Measurements from ENCODE around the gene TOM1L2. TPM values are rescaled to one million over a fixed set of nuclear protein-coding genes. Genes with fewer than 3 reads are reported as not detected.

TOM1L2 gene
- total RNA-seq, 1 experiment from 2014 or later, result 24.1 TPM

GRCh38 chr17:17929655-17930380, 42.4 kb downstream of the TOM1L2 start:
- no peak for DNase-seq (ENCODE audit: low read depth, low spot score)
- no peak overlapping the region for H3K27ac ChIP-seq (ENCODE audit: low read depth, low read length)
- no peaks in the 10 kb centered on the region for H3K36me3 ChIP-seq (ENCODE audit: control insufficient read depth in 1 of 2, insufficient read depth in 2 of 2, low read length in 2 of 2)
- no peak for ATAC-seq
- no peak overlapping the region for H3K4me3 ChIP-seq (replicated peaks in 1 of 2; ENCODE audit: low read depth in 1 of 2, low read length in 2 of 2)
- RAD21 ChIA-PET (ENCODE audit: low non-redundant PET in 1 of 2, low total read pairs in 2 of 2, uncharacterized antibody in 2 of 2, unreplicated experiment in 2 of 2), result no interaction called here
- H3K9me3 ChIP-seq (ENCODE audit: control insufficient read depth in 1 of 2, insufficient read depth in 1 of 2, low read depth in 1 of 2, low read length in 2 of 2), result no peaks in the 10 kb centered on the region
- H3K79me2 ChIP-seq (ENCODE audit: insufficient read depth, low read length), result no peaks in the 10 kb centered on the region
- no peak overlapping the region for H3K4me2 ChIP-seq (ENCODE audit: low read length)
- intact Hi-C loops (cut with micrococcal nuclease), result no loop called here
- H3K27me3 ChIP-seq (ENCODE audit: insufficient read depth, low read length), result no peaks in the 10 kb centered on the region
- BruUV-seq (replicated peaks), result no TSS peak
- CTCF ChIA-PET, result interaction anchor here (2.7 kb wide), 1 partner anchor 11 kb away, joined by 11 read pairs; no protein-coding TSS in a partner anchor
- TF ChIP-seq ELF1 (IDR thresholded peaks at IDR 0.05; ENCODE audit: borderline replicate concordance, low read depth), result no peak
- TF ChIP-seq YY1 (IDR thresholded peaks at IDR 0.05; ENCODE audit: extremely low read depth, insufficient replicate concordance, low read depth, low read length), result no peak
- TF ChIP-seq ATF3 (IDR thresholded peaks at IDR 0.05), result no peak
- TF ChIP-seq CTCF (IDR thresholded peaks at IDR 0.05 in 2 of 3, conservative IDR thresholded peaks at IDR 0.05 in 1 of 3; ENCODE audit: borderline replicate concordance in 1 of 3, insufficient read depth in 1 of 3, low read depth in 2 of 3, low read length in 2 of 3), result no peak
- TF ChIP-seq SRF (IDR thresholded peaks at IDR 0.05; ENCODE audit: low read depth), result no peak
- TF ChIP-seq TCF7L2 (IDR thresholded peaks at IDR 0.05; ENCODE audit: borderline replicate concordance, extremely low read depth, insufficient read depth, insufficient read length), result no peak
- no peak for TF ChIP-seq SP1 (IDR thresholded peaks at IDR 0.05; ENCODE audit: low read depth)
- TF ChIP-seq FOSL1 (IDR thresholded peaks at IDR 0.05; ENCODE audit: low read depth), result no peak
- no peak for TF ChIP-seq RAD21 (IDR thresholded peaks at IDR 0.05; ENCODE audit: low read depth)
- TF ChIP-seq EZH2phosphoT487 (IDR thresholded peaks at IDR 0.05; ENCODE audit: borderline replicate concordance), result no peak
- no peak for TF ChIP-seq SIN3A (IDR thresholded peaks at IDR 0.05; ENCODE audit: low read depth)
- TF ChIP-seq ZBTB33 (IDR thresholded peaks at IDR 0.05; ENCODE audit: extremely low read depth, insufficient replicate concordance, low read length), result no peak
- TF ChIP-seq POLR2A (IDR thresholded peaks at IDR 0.05; ENCODE audit: borderline replicate concordance, extremely low read depth, insufficient read depth, insufficient read length), result no peak
- no peak for TF ChIP-seq CBX3 (IDR thresholded peaks at IDR 0.05; ENCODE audit: low read depth)
- no peak for TF ChIP-seq EGR1 (IDR thresholded peaks at IDR 0.05; ENCODE audit: low read depth)
- TF ChIP-seq EZH2 (IDR thresholded peaks at IDR 0.05), result no peak
- no peak for TF ChIP-seq ZNF274 (IDR thresholded peaks at IDR 0.05; ENCODE audit: low read depth, low read length)
- H3K9ac ChIP-seq (ENCODE audit: low read length), result no peak overlapping the region
- no peaks in the 10 kb centered on the region for H4K20me1 ChIP-seq (ENCODE audit: insufficient read depth)
- H2AFZ ChIP-seq (ENCODE audit: low read depth, low read length, poor library complexity, severe bottlenecking), result no peak overlapping the region
- H3K9me2 ChIP-seq (ENCODE audit: insufficient read depth), result no peaks in the 10 kb centered on the region
- H3K4me1 ChIP-seq (ENCODE audit: control insufficient read depth in 1 of 2, insufficient read depth in 2 of 2, low read length in 2 of 2), result peaks cover 9 to 18% of the 10 kb centered on the region in 2 experiments
- POLR2A ChIA-PET, result no interaction called here
